B cell (primary cell): ENCODE data around the gene DDI2. TPM values are rescaled to one million over a fixed set of nuclear protein-coding genes. Genes with fewer than 3 reads are reported as not detected.

Source experiments
- ATAC-seq: fragments of 200-7000 bp; cut with Tn5 transposase; one replicate; pipeline ENCODE4 v1.10.0; 2021; ENCODE audit warnings: low read depth, mild to moderate bottlenecking, moderate number of reproducible peaks, moderate library complexity
- CTCF ChIA-PET: fragments of 350-600 bp; sonication (Branson Sonifier 250); formaldehyde crosslinking; loops from one replicate; lab custom pipeline; 2021; ENCODE audit warnings: antibody characterized with exemption, inconsistent platforms; lab: Charles Lee
- POLR2A ChIA-PET: fragments of 350-600 bp; sonication (Branson Sonifier 250); formaldehyde crosslinking; loops from one replicate; lab custom pipeline; 2021; ENCODE audit warnings: antibody characterized with exemption; lab: Charles Lee
- DNase-seq: peaks from one replicate; pipeline ENCODE4 v3.0.0; 2013
- H2AFZ ChIP-seq: 2 replicates; pipeline ENCODE4 v1.6.1; 2012; ENCODE audit warnings: mild to moderate bottlenecking, low read depth, low read length; ENCODE audit not compliant: insufficient read depth, poor library complexity, severe bottlenecking
- H3K27ac ChIP-seq, 2 donors: 1 replicate in 1 of 2; 2 replicates in 1 of 2; pipeline ENCODE4 v1.5.1; 2012 to 2013; ENCODE audit warnings: low read length in 2 of 2, mild to moderate bottlenecking in 2 of 2, moderate library complexity in 1 of 2
- H3K27me3 ChIP-seq, 4 experiments: fragments of 200-600 bp in 1 of 4; sonication (generic) in 1 of 4; replicated peaks in 1 of 4; 1 replicate in 2 of 4; 2 replicates in 2 of 4; pipeline versions ENCODE4 v1.6.1 to v1.7.0; 2013 to 2016; ENCODE audit warnings: low read length in 3 of 4, mild to moderate bottlenecking in 2 of 4, mixed read lengths in 1 of 4, moderate library complexity in 1 of 4; ENCODE audit not compliant: insufficient read depth in 4 of 4, control insufficient read depth in 3 of 4; ENCODE audit errors: control extremely low read depth in 1 of 4
- H3K36me3 ChIP-seq, 2 experiments: replicated peaks in 1 of 2; 1 replicate in 1 of 2; 2 replicates in 1 of 2; pipeline versions ENCODE4 v1.6.1 to v1.7.1; 2013; ENCODE audit warnings: low read length in 1 of 2; ENCODE audit not compliant: insufficient read depth in 2 of 2, control insufficient read depth in 1 of 2; ENCODE audit errors: control extremely low read depth in 1 of 2, extremely low read depth in 1 of 2
- H3K4me1 ChIP-seq, 2 donors: fragments of 200-600 bp in 1 of 2; sonication (generic) in 1 of 2; 1 replicate in 1 of 2; 2 replicates in 1 of 2; pipeline versions ENCODE4 v1.5.1 to v1.6.1; 2013 to 2017; ENCODE audit warnings: low read length in 2 of 2; ENCODE audit not compliant: control insufficient read depth in 2 of 2, insufficient read depth in 2 of 2
- H3K4me2 ChIP-seq: replicated peaks from 2 replicates; pipeline ENCODE3; 2012; ENCODE audit warnings: mild to moderate bottlenecking, low read depth, low read length; ENCODE audit not compliant: poor library complexity, severe bottlenecking
- H3K4me3 ChIP-seq, 5 experiments: fragments of 200-600 bp in 1 of 5; sonication (generic) in 1 of 5; 1 replicate in 3 of 5; 2 replicates in 2 of 5; pipeline versions ENCODE4 v1.5.1 to v1.7.0; 2011 to 2016; ENCODE audit warnings: low read length in 4 of 5, mild to moderate bottlenecking in 4 of 5, low read depth in 2 of 5, control low read depth in 1 of 5, moderate library complexity in 1 of 5; ENCODE audit not compliant: insufficient read depth in 1 of 5; ENCODE audit errors: control extremely low read depth in 1 of 5, extremely low read depth in 1 of 5
- H3K79me2 ChIP-seq: fragments of 200-600 bp; sonication (generic); one replicate; pipeline ENCODE4 v1.6.0; 2016; ENCODE audit warnings: low read length; ENCODE audit not compliant: control insufficient read depth, insufficient read depth
- H3K9ac ChIP-seq: fragments of 200-600 bp; sonication (generic); 2 replicates; pipeline ENCODE4 v1.6.1; 2017; ENCODE audit warnings: mild to moderate bottlenecking, low read length, moderate library complexity
- H3K9me3 ChIP-seq, 3 donors: one replicate each; pipeline versions ENCODE4 v1.6.1 to v1.7.1; 2013; ENCODE audit warnings: low read length in 2 of 3; ENCODE audit not compliant: control insufficient read depth in 2 of 3, insufficient read depth in 1 of 3; ENCODE audit errors: control extremely low read depth in 1 of 3
- H4K20me1 ChIP-seq: 2 replicates; pipeline ENCODE4 v1.6.0; 2012; ENCODE audit warnings: mild to moderate bottlenecking, low read length; ENCODE audit not compliant: insufficient read depth, control insufficient read depth, poor library complexity, severe bottlenecking
- H3K27ac Mint-ChIP-seq: one replicate; pipeline ENCODE4 v1.8.0; 2021; ENCODE audit warnings: mixed read lengths
- H3K27me3 Mint-ChIP-seq: one replicate; pipeline ENCODE4 v1.8.0; 2021; ENCODE audit warnings: mixed read lengths
- H3K4me1 Mint-ChIP-seq: one replicate; pipeline ENCODE4 v1.8.0; 2021; ENCODE audit warnings: mixed read lengths
- H3K4me3 Mint-ChIP-seq: one replicate; pipeline ENCODE4 v1.8.0; 2021; ENCODE audit warnings: mixed read lengths
- H3K9me3 Mint-ChIP-seq: one replicate; pipeline ENCODE4 v1.8.0; 2022; ENCODE audit warnings: mixed read lengths; ENCODE audit not compliant: insufficient read depth
- CTCF ChIP-seq: fragments of 200-600 bp; IDR thresholded peaks from one replicate; pipeline ENCODE4 v1.8.0; 2022; ENCODE audit warnings: antibody characterized with exemption, mild to moderate bottlenecking
- EZH2 ChIP-seq: IDR thresholded peaks from 2 replicates; pipeline ENCODE4 v1.6.1; 2012; ENCODE audit warnings: borderline replicate concordance, low read depth, mild to moderate bottlenecking, moderate library complexity, low read length; ENCODE audit not compliant: insufficient read depth, poor library complexity, severe bottlenecking
- WGBS: methylation state at CpG from one replicate; pipeline ENCODE4 v1.1.5; 2013; ENCODE audit warnings: missing lambda C conversion rate; ENCODE audit not compliant: insufficient coverage; 5-methylcytosine and 5-hydroxymethylcytosine counted together
- intact Hi-C: fragments of 100-400 bp; cut with micrococcal nuclease; formaldehyde crosslinking; loops from one replicate; pipeline ENCODE4 v1.10.0; 2022
- polyA plus RNA-seq: library from polyadenylated mRNA; depleted of rRNA; stranded (reverse); fragments of >200 nt; gene quantifications from 2 replicates; pipeline ENCODE4 v1.2.3, GENCODE V29; 2012
- total RNA-seq, 2 donors: library from RNA; stranded (reverse); fragments of 120-200 nt in 1 of 2; gene quantifications; 1 replicate in 1 of 2; 2 replicates in 1 of 2; pipeline versions ENCODE4 v1.2.3 to v1.2.4, GENCODE V29; 2013 to 2022

Gene DDI2
- total and polyA plus RNA-seq, 2 donors (not counting 1 experiment from before 2014, with no cell fraction given), result 8.5 to 61.0 TPM

DNA sequence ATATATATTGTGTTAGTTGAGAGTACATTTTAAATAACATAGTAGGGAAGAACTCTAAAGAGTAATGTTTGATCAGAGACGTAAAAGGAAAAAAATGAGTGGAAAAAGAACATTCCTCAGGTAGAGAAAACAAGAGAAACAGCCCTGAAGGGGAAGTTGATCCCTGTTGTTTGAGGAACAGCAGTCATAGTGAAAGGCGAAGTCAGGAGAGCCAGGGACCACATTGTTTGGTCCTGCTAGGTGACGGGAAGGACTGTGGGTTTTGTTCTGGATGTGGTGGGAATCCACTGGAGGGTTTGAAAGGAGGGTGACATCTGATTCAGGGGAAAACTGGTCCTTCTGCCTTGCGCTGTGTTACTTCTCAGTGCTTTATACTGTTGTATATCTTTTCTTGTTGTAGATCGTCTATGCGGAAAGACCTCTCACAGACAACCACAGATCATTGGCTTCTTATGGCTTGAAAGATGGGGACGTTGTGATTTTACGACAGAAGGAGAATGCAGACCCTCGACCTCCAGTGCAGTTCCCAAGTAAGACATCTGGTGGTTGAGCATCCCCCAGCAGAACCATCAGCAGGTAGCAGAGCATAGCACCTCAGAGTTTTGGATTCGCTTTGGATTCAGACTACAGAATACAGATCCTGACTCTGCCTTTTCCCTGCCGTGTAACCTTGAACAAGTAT, 9.2 kb downstream of the DDI2 start:
- intact Hi-C loops, result no loop called here
- Histone ChIP-seq H3K4me2 (no peak overlapping the region), H3K9me3 (no peaks in the 10 kb centered on the region), H4K20me1 (peaks cover 51% of the 10 kb centered on the region), H3K79me2 (peaks cover 93% of the 10 kb centered on the region), H3K36me3 (peaks cover 13 to 46% of the 10 kb centered on the region in 2 experiments), H3K4me3 (no peak overlapping the region), H3K27ac (peak overlapping the region in 1 of 2 donors; percentile 32), H3K4me1 (peaks cover 6 to 16% of the 10 kb centered on the region in 2 donors), H3K27me3 (no peaks in the 10 kb centered on the region), H2AFZ (no peak overlapping the region), H3K9ac (no peak overlapping the region)
- ChIA-PET CTCF (interaction anchor here (1.0 kb wide), 1 partner anchor 114 kb away, joined by 4 read pairs; no protein-coding TSS in a partner anchor), POLR2A (interaction anchor here (0.6 kb wide), 1 partner anchor 119 kb away, joined by 6 read pairs; no protein-coding TSS in a partner anchor)
- DNase-seq (no peak), ATAC-seq (no peak)
- H3K9me3 Mint-ChIP-seq, result no peaks in the 10 kb centered on the region
- no peaks in the 10 kb centered on the region for H3K27me3 Mint-ChIP-seq
- H3K4me3 Mint-ChIP-seq, result no peak overlapping the region
- peak overlapping the region; percentile 7 for H3K27ac Mint-ChIP-seq
- TF ChIP-seq EZH2, result no peak
- TF ChIP-seq CTCF, result no peak
- H3K4me1 Mint-ChIP-seq, result peaks cover 47% of the 10 kb centered on the region
- WGBS, result 90% methylated on average over 6 of the region's 11 CpGs

GRCh38 chr1:15627343-15627988, 10.2 kb downstream of the DDI2 start:
- Histone ChIP-seq H3K27me3 (no peaks in the 10 kb centered on the region), H3K4me2 (no peak overlapping the region), H3K4me1 (peaks cover 4 to 16% of the 10 kb centered on the region in 2 donors), H2AFZ (no peak overlapping the region), H3K36me3 (peaks cover 15 to 44% of the 10 kb centered on the region in 2 experiments), H3K79me2 (peaks cover 93% of the 10 kb centered on the region), H4K20me1 (peaks cover 41% of the 10 kb centered on the region), H3K9me3 (no peaks in the 10 kb centered on the region), H3K27ac (peak overlapping the region in 1 of 2 donors; percentile 33), H3K9ac (no peak overlapping the region), H3K4me3 (no peak overlapping the region)
- Mint-ChIP-seq H3K4me1 (peaks cover 41% of the 10 kb centered on the region), H3K4me3 (no peak overlapping the region), H3K9me3 (no peaks in the 10 kb centered on the region), H3K27me3 (no peaks in the 10 kb centered on the region), H3K27ac (peak overlapping the region; percentile 39)
- whole genome bisulfite sequencing, result 50% methylated on average over 1 of the region's 4 CpGs
- CTCF ChIA-PET, result interaction anchor here (0.8 to 1.0 kb wide), 2 partner anchors 9 to 113 kb away, joined by 3 to 4 read pairs; no protein-coding TSS in a partner anchor
- POLR2A ChIA-PET, result interaction anchor here (0.6 kb wide), 1 partner anchor 118 kb away, joined by 6 read pairs; no protein-coding TSS in a partner anchor
- DNase-seq (no peak), ATAC-seq (peak; percentile 41)
- intact Hi-C loops, result no loop called here
- TF ChIP-seq CTCF (no peak), EZH2 (no peak)
